Tibial nerve (tissue), 4 donors: ENCODE measurements around the gene PTPRE.

Experiments
- EP300 ChIP-seq, 2 donors: sonication (generic); formaldehyde crosslinking; IDR thresholded peaks; one replicate each; pipeline ENCODE4 v1.6.1; 2017; ENCODE audit warnings: antibody characterized with exemption in 2 of 2, mild to moderate bottlenecking in 1 of 2
- POLR2A ChIP-seq, 2 donors: fragments of 450-650 bp; IDR thresholded peaks; one replicate each; pipeline ENCODE4 v1.6.1; 2017; ENCODE audit warnings: antibody characterized with exemption in 2 of 2, mild to moderate bottlenecking in 2 of 2, moderate library complexity in 2 of 2
- TF ChIP-seq, protein P1 (sequence below), 5 experiments: fragments of 200-600 bp in 3 of 5; fragments of 450-650 bp in 2 of 5; sonication (generic) in 3 of 5; IDR thresholded peaks; one replicate each; pipeline ENCODE4 v1.5.1; 2016 to 2019; ENCODE audit warnings: antibody characterized with exemption in 5 of 5, mild to moderate bottlenecking in 3 of 5, moderate library complexity in 2 of 5

DNA sequence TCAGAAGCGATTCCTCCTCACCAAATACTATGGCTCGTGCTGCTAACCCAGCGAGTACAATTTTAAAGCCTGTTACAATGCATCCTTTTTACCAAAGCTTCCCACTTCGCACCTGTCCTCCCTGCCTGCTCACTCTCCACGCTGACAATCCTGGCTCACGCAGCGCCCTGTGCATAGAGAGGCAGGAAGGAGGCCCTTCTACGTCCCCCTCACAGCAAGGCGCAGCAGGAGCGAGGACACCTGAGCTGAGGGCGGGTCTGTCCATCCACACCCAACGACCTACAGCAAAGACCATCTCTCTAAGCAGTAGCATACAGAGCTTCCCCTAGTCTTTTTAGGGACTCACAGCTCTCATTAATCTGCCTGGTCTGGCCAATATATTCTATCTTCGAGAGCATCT is 173.3 kb downstream of the PTPRE start:
- TF ChIP-seq, protein P1, sequence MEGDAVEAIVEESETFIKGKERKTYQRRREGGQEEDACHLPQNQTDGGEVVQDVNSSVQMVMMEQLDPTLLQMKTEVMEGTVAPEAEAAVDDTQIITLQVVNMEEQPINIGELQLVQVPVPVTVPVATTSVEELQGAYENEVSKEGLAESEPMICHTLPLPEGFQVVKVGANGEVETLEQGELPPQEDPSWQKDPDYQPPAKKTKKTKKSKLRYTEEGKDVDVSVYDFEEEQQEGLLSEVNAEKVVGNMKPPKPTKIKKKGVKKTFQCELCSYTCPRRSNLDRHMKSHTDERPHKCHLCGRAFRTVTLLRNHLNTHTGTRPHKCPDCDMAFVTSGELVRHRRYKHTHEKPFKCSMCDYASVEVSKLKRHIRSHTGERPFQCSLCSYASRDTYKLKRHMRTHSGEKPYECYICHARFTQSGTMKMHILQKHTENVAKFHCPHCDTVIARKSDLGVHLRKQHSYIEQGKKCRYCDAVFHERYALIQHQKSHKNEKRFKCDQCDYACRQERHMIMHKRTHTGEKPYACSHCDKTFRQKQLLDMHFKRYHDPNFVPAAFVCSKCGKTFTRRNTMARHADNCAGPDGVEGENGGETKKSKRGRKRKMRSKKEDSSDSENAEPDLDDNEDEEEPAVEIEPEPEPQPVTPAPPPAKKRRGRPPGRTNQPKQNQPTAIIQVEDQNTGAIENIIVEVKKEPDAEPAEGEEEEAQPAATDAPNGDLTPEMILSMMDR (IDR thresholded peaks at IDR 0.05) = no peak
- TF ChIP-seq POLR2A (IDR thresholded peaks at IDR 0.05) (no peak), EP300 (IDR thresholded peaks at IDR 0.05) (no peak)
